ENCODE data around the gene TLE4. TPM values are rescaled to one million over a fixed set of nuclear protein-coding genes. Genes with fewer than 3 reads are reported as not detected.

Gene TLE4
- total and polyA plus RNA-seq, 2 of the 4 experiments (the other 2 are of a cell fraction): 68.0 to 78.1 TPM

DNA sequence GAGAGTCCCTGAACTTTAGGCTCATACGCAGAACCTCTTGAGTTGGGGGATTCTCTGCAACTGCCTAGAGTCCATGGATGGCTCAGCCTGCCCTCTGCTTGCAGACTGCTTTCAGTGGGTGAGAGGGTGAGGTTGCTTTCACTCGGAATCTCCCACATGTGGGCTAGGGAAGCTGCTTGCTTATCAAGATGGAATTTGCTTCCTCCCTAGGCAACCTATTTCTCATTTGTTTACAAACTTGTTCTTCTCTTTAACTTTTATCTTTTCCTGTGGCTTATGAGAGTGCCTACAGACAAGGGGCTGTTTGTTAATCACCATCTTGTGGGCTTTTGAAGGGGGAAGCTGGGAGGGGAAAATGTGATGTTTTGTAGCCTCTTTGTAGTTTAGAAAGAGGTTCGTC lies 10.0 kb downstream of the TLE4 start:
- Histone ChIP-seq H4K5ac (ENCODE audit: low read depth, low read length) (no peak overlapping the region), H3K9me1 (ENCODE audit: insufficient read depth, low read length) (peaks cover 10% of the 10 kb centered on the region), H3K4me2 (ENCODE audit: low read depth, low read length) (peak overlapping the region; percentile 46), H3K9me3 (ENCODE audit: control insufficient read depth, insufficient read depth, low read length) (no peaks in the 10 kb centered on the region), H2BK20ac (ENCODE audit: low read depth, low read length) (0 out of 2 replicates have a peak overlapping the region, but pooled peaks have one; percentile 16), H3K14ac (replicated peaks; ENCODE audit: low read depth, low read length) (no peak overlapping the region), H2BK120ac (ENCODE audit: low read depth, low read length) (peak overlapping the region; percentile 1; the same call in 1 of the 2 replicates), H3K4ac (ENCODE audit: low read depth, low read length) (peak overlapping the region; percentile 46; the same call in 1 of the 2 replicates), H3K27ac (ENCODE audit: insufficient read depth, low read length) (0 out of 2 replicates have a peak overlapping the region, but pooled peaks have one; percentile 12), H3K56ac (ENCODE audit: extremely low read depth, insufficient read depth, low read length) (no peak overlapping the region), H4K20me1 (ENCODE audit: insufficient read depth, low read length) (peaks cover 27% of the 10 kb centered on the region; the same call in 1 of the 2 replicates), H3K79me1 (ENCODE audit: low read depth in 1 of 2, low read length in 2 of 2) (peaks cover 30 to 73% of the 10 kb centered on the region in 2 experiments), H3K23ac (ENCODE audit: low read depth, low read length) (peak overlapping the region; percentile 3; the same call in 1 of the 2 replicates), H3K18ac (ENCODE audit: low read depth, low read length) (no peak overlapping the region; the same call in 1 of the 2 replicates), H3K36me3 (ENCODE audit: control insufficient read depth, insufficient read depth, low read length) (peaks cover 3% of the 10 kb centered on the region), H2AK9ac (replicated peaks; ENCODE audit: low read depth, low read length, poor library complexity) (peak overlapping the region; percentile 15), H3K4me1 (ENCODE audit: control insufficient read depth, insufficient read depth, low read length) (peaks cover 13% of the 10 kb centered on the region), H2AFZ (replicated peaks; ENCODE audit: low read length, poor library complexity) (no peak overlapping the region), H2AK5ac (ENCODE audit: low read depth, low read length) (peak overlapping the region; percentile 30; the same call in 1 of the 2 replicates), H2BK15ac (ENCODE audit: low read depth, low read length) (no peak overlapping the region; the same call in 2 of the 3 replicates), H4K8ac (ENCODE audit: low read depth in 2 of 2, low read length in 2 of 2) (peak overlapping the region in 1 of 2 experiments; percentile 42; a peak in 2 of 4 replicates), H3K4me3 (ENCODE audit: insufficient read depth, low read depth, low read length) (no peak overlapping the region), H4K91ac (ENCODE audit: insufficient read depth, low read depth, low read length) (peak overlapping the region; percentile 14; the same call in 1 of the 2 replicates), H3K27me3 (ENCODE audit: control insufficient read depth, insufficient read depth, low read length) (no peaks in the 10 kb centered on the region), H2BK5ac (ENCODE audit: low read depth, low read length, poor library complexity, severe bottlenecking) (peak overlapping the region; percentile 40), H3K9ac (ENCODE audit: low read depth, low read length) (no peak overlapping the region)
- DNase-seq: peak; percentile 94
- intact Hi-C loops (cut with micrococcal nuclease) (no loop called here), in situ Hi-C loops (cut with MboI; ENCODE audit: low sequenced_read_pairs) (no loop called here), dilution Hi-C loops (cut with HindIII; ENCODE audit: low sequenced_read_pairs, unreplicated experiment) (no loop called here)
- BruUV-seq (replicated peaks): no TSS peak
- peak; percentile 91 for ATAC-seq (ENCODE audit: low read depth)
- POLR2A ChIA-PET (ENCODE audit: unreplicated experiment): interaction anchor here (0.5 to 0.7 kb wide), 2 partner anchors 9 to 416 kb away, joined by 3 read pairs; no protein-coding TSS in a partner anchor
- no CpG with 5 or more reads among the region's 3 CpGs for WGBS, 2 experiments (ENCODE audit: extremely low coverage in 2 of 2, insufficient read length in 1 of 2)
- CTCF ChIA-PET: no interaction called here
- TF ChIP-seq CHD1 (IDR thresholded peaks at IDR 0.05; ENCODE audit: low read depth, low read length) (no peak), SMC3 (IDR thresholded peaks at IDR 0.05; ENCODE audit: low read depth, low read length) (no peak), RFX5 (IDR thresholded peaks at IDR 0.05; ENCODE audit: low read depth, low read length) (no peak), FOS (IDR thresholded peaks at IDR 0.05; ENCODE audit: low read depth, low read length) (peak; percentile 66), BHLHE40 (IDR thresholded peaks at IDR 0.05; ENCODE audit: low read depth, low read length) (0 out of 2 replicates have a peak, but pooled peaks have one; percentile 22), MXI1 (IDR thresholded peaks at IDR 0.05; ENCODE audit: borderline replicate concordance, low read depth, low read length) (peak; percentile 81), RAD21 (IDR thresholded peaks at IDR 0.05; ENCODE audit: low read length) (peak; percentile 23), CEBPB (IDR thresholded peaks at IDR 0.05; ENCODE audit: low read depth, low read length) (peak; percentile 42), RCOR1 (IDR thresholded peaks at IDR 0.05; ENCODE audit: insufficient replicate concordance, low read length) (peak; percentile 71), MAFK (IDR thresholded peaks at IDR 0.05; ENCODE audit: low read depth, low read length) (no peak; the same call in 1 of the 2 replicates), POLR2A (IDR thresholded peaks at IDR 0.05; ENCODE audit: low read depth, low read length) (no peak), MAZ (IDR thresholded peaks at IDR 0.05; ENCODE audit: borderline replicate concordance, low read depth, low read length) (peak; percentile 48; the same call in 1 of the 2 replicates)
- TF ChIP-seq, protein P1, sequence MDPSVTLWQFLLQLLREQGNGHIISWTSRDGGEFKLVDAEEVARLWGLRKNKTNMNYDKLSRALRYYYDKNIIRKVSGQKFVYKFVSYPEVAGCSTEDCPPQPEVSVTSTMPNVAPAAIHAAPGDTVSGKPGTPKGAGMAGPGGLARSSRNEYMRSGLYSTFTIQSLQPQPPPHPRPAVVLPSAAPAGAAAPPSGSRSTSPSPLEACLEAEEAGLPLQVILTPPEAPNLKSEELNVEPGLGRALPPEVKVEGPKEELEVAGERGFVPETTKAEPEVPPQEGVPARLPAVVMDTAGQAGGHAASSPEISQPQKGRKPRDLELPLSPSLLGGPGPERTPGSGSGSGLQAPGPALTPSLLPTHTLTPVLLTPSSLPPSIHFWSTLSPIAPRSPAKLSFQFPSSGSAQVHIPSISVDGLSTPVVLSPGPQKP (IDR thresholded peaks at IDR 0.05; ENCODE audit: borderline replicate concordance, low read depth, low read length): no peak
- TF ChIP-seq, protein P2, sequence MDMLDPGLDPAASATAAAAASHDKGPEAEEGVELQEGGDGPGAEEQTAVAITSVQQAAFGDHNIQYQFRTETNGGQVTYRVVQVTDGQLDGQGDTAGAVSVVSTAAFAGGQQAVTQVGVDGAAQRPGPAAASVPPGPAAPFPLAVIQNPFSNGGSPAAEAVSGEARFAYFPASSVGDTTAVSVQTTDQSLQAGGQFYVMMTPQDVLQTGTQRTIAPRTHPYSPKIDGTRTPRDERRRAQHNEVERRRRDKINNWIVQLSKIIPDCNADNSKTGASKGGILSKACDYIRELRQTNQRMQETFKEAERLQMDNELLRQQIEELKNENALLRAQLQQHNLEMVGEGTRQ (IDR thresholded peaks at IDR 0.05; ENCODE audit: low read depth, low read length): peak; percentile 38; the same call in 1 of the 2 replicates
- TF ChIP-seq, protein P3, sequence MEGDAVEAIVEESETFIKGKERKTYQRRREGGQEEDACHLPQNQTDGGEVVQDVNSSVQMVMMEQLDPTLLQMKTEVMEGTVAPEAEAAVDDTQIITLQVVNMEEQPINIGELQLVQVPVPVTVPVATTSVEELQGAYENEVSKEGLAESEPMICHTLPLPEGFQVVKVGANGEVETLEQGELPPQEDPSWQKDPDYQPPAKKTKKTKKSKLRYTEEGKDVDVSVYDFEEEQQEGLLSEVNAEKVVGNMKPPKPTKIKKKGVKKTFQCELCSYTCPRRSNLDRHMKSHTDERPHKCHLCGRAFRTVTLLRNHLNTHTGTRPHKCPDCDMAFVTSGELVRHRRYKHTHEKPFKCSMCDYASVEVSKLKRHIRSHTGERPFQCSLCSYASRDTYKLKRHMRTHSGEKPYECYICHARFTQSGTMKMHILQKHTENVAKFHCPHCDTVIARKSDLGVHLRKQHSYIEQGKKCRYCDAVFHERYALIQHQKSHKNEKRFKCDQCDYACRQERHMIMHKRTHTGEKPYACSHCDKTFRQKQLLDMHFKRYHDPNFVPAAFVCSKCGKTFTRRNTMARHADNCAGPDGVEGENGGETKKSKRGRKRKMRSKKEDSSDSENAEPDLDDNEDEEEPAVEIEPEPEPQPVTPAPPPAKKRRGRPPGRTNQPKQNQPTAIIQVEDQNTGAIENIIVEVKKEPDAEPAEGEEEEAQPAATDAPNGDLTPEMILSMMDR (conservative IDR thresholded peaks at IDR 0.05; ENCODE audit: low read depth, low read length): peak; percentile 16; the same call in 1 of the 2 replicates

All from IMR-90 (cell line).